CD4-positive, alpha-beta T cell treated with Interleukin-1 beta for 1 hour (primary cell): ENCODE data around the gene NALF2.
A peak's percentile ranks its signal among the peaks of the same experiment; 100 is the strongest.

Source experiments
- DNase-seq, 2 donors: peaks; one replicate each; pipeline ENCODE4 v3.0.0-alpha.2; 2020 to 2022

Gene NALF2

DNA sequence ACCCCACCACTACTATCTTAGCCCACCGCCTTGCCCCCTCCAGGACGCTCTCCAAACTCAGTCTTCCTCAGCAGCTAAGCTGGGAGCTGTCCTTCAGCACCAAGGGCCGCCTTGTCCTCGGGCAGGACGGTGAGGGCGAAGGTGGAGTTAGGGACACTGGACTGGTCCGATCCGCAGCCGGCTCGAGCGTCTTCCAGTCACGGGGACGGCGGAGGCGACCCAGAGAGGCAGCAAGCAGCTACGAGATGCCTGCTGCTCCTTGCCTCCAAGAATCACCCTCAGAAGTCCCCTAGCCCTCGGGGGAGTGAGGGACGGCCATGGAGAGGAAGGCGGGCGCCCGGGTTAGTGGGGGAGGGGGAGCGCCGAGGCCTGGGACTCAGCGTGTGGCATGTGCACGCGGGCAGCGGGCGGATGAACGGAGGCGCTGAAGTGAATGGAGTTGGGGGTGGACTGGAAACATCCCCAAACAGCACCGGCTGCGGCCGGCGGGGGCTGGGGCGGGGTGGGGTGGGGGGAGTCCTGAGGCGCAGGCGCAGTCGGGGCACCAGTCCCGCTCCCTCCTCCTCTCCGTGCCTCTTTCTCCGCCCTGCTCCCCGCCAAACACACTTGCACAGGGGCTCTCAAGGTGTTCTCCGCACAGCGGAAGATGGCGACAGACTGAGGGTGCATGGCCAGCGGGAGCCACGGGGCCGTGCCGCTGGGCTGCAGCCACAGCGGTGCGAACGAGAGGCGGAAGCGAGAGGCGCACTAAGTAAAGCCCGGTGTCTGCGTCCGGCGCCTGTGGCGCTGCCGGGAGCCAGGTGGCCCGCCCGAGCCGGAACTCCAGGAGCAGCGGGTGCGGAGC, at the start of gene NALF2:
NALF2 (plus strand) TSS at position 545 of the 844 bp plus-strand sequence. CDS start 957 bp downstream, outside the sequence.
- peak in 1 of 2 donors; percentile 14 for DNase-seq

DNA sequence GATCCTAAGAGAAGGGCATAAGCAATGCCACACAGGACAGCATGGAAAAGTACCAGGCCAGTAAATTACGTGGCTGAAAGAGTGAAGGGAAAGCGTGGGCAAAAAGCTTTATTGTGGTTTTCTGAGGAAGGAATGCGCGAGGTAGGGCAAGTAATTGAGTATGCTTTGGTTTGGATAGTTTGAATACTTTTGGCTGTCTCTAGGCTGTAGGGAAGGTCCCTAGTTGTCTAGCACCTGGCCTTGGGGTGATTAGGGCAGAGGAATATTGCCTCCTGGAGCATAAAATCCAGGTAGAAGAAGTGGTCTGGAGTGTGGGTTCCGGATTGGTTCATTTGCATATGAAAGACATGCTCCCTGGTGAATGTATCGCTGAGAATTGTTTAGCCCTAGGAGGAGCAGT, 46.4 kb upstream of the NALF2 start:
- no peak for DNase-seq

DNA sequence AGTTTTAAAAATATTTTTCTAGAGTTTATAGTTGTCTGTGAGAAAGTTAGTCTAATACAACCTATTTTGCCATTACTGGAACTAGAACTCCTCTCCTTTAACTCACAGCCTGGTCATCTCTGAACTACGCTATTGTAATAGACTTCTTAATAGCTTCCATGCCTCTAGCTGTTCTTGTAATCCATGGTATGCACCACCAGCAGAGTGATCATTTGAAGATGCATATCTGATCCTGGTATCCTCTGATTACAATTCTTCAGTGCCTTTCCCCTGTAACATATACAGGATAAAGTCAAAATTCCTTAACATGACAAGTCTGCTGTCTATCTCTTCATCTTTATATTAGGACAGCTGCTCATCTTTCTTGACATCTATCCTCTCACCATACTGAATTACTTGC, 37.6 kb upstream of the NALF2 start:
- no peak for DNase-seq

DNA sequence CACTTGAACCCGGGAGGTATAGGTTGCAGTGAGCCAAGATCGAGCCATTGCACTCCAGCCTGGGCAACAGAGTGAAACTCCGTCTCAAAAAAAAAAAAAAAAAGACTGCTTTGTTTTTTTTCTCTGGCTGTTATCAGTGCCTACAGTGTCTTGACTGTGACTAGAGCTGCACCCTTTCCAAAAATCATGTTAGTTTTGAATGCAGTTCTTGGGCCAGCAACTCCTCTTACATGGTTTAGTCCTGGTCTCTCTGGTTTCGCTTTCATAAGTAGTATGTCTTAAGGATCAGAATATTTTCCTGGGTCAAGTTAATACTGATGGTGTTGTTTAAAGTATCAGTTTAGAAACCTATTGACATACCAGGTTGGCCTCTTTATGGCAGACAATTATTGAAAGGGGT, 34.2 kb upstream of the NALF2 start:
- DNase-seq: no peak

DNA sequence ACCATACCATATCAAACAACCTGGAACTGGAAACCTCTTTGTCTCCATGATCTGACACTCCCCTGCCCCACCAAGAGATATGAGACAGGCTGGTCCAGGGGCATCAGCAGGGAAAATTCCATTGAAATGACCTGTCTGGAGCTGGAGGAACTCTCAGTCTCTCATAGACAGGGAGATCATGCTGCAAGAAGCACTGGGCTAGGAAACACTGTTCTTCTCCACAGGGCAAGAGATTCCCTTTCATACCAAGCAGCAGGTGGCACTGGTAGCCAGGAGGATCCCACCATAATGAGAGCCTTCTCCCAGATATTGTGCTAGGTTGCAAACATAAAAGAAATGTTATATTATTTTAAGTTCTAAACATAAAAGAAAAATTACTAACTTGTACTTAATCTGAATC, 14.5 kb upstream of the NALF2 start:
- no peak for DNase-seq

GRCh38 chrX:69493193-69493592, 10.9 kb upstream of the NALF2 start:
- peak in 1 of 2 donors; percentile 28 for DNase-seq

DNA sequence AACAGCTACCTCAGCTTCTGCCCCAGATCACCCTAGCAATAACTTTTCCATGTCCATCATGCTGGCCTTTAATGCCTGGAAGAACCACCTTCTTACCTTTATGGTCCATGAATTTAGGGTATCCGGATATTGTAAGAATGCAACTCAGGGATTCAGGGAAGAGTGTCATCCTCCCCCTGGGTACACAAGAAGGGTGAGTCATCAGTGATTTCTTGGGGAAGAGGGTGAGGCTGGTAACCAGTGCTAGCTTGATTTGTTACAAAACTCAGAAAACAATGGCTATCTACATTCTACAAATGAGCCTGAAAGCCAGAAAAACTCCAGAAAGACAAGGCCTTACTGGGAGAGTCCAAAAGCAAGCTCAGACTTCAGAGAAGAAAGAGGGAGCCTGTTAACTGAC, 10.4 kb upstream of the NALF2 start:
- DNase-seq: no peak

DNA sequence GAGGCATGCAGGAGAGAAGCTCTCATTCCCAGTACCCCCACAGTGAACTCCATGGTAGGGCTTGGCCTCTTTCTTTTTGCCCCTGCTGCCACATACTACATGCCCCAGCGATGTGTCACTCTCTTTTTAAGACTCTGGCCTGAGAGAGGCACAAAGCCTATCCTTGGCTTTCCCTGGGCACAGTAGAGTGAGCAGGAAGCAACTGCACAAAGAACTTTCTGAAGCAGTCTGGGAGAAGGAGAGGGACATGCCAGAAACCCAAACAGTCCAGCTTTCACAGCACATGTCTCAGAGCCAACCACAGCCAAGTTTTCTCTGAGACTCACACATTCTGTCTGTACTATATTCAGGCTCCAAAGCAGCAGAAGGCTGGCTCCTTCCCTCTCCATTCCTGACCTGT, 7.9 kb upstream of the NALF2 start:
- DNase-seq: no peak

DNA sequence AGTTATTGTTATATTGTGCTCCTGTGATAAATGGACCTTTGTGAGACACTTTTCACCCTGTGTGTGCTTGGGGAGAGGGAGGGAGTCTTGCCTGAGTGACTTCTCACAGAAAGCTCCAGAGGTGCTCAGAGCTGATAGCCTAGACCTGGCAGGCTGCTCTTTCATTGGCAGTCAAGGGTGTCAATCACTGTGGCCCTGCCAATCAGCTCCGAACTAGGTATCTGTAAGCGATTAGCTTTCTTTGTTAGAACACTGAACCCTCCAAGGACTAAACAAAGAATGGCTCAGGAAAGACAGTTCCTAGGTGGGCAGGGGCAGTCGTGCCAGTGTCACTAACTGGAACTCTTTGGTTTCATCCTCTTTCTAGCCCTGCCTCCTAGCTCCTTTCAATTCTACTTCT, 2.7 kb upstream of the NALF2 start:
- DNase-seq: no peak

GRCh38 chrX:69503228-69503781, 821 bp upstream of the NALF2 start:
- DNase-seq: no peak

GRCh38 chrX:69504626-69505612, 793 bp downstream of the NALF2 start:
- DNase-seq: no peak

DNA sequence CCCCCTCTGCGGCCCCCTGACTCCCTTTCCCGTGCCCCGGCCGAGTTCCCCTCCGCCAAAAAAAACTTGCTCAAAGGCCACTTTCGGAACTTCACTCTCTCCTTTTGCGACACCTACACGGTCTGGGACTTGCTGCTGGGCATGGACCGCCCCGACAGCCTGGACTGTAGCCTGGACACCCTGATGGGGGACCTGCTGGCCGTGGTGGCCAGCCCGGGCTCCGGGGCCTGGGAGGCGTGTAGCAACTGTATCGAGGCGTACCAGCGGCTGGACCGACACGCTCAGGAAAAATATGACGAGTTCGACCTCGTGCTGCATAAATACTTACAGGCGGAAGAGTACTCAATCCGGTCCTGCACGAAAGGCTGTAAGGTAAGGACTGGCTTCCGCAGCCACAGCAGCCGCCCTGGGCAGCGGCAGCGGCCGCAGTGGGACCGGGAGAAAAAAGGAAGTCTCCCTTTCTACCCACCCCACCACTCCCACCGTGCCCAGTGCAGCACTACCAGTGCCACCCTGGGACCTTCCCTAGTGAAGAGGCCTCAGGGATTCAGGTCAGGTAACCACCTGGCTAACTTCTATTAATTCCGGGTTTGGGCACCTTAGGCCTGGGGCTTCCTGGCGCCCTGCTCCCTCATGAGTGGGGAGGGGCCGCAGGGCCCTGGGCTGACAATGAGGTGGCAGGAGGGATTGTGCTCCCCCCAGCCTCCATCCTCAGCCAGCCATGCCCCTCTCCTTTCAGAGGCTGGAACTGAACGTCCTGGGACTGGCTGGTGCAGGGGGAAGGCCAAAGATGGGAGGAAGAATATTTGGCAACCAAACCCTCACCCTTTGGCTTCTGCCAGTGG, 1.9 kb downstream of the NALF2 start:
- DNase-seq: no peak

DNA sequence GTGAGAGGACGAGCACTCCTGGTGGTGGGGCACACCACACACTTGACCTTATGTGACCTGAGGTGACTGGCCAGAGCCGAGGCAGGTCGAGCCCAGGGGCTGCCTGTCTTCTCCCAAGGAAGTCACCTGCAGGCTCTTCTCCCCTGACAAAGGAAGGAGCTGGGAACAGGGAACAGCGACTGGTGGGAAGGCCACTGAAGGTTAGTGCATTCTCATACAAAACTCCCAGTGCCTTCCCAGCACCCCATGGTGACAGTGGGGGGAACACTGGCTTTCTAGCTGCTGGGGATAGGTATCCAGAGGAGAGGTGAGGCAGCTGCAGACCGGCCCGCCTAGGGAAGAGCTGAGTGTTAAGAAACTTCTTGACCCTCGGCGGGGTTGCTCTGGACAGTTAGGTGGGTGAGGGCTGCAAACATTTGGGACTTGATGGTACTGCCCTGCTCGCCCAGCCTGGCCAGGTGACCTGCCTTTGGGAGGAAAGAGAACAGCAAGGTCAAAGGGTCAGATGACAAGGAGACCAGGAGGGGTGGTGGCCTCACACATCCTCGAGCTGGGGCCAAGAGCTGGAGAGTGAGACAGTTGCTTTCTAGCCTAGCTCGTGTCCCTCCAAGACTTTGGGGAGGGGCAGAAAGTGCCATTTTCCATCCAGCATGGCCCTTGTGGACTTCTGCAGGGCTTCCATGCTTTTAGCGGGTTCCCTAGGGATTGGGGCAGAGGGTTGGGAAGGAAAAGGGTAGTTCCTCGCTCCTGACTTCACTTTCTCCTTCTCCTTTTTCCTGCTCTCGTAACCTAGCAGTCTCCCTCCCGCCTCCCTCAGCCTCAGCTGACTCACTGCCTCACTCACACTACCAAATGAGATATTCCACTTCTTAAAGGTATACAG, 2.7 kb downstream of the NALF2 start:
- no peak for DNase-seq

DNA sequence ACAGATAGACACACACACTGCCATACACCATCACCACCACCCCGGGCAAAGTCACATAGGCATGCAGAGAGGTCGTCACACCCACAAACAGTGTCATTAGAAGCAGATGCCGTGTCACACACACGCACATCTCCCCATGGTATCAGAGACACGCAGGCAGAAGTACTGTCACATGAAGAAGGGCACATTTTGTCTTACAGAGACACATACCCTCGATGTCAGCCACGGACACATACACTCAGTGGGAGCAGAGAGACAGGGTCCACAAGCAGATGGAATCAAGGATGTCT, 3.3 kb downstream of the NALF2 start:
- no peak for DNase-seq

DNA sequence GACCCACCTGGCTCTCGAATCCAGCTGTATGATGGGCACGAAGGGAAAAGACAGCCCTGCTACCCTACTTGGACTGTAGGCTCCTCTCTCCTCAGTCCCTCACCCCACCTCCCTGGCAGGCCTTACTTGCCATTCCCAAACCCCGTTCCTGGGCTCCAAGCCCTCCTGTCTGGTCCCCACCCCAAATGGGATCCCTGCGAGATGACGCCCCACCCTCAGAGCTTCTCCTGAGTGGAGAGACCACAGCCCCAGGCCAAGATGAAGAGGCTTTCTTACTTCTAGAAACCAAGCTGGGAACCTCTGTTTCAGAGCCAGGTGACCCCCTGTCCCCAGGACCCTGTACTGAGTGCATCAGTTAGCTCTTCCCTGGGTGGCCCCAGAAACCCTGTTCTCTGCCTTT, 4.5 kb downstream of the NALF2 start:
- DNase-seq: no peak

- DNase-seq: no peak
Observed at GRCh38 chrX:69510137-69510715, 6.1 kb downstream of the NALF2 start.

GRCh38 chrX:69510914-69511513, 6.9 kb downstream of the NALF2 start:
- no peak for DNase-seq

DNA sequence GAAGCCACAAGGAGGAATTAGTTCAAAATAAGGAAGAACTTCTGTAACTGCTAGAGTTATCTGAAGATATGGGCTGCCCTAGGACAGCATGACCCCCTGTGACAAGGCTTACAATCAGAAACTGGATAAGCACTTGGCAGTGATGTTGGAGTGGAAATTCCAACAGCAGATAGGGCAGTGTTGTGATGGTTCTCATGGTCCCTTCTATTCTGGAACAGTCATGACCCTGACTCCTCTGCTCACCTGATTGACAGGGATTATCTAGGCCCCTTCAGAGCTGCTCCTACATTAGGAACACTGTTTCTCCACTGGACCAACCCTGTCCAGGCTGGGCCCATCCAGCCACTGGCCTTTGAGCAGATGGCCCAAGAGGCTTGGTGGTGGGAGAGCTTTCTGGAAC, 17.9 kb downstream of the NALF2 start:
- DNase-seq: no peak

GRCh38 chrX:69523314-69523713, 19.2 kb downstream of the NALF2 start:
- DNase-seq: no peak

DNA sequence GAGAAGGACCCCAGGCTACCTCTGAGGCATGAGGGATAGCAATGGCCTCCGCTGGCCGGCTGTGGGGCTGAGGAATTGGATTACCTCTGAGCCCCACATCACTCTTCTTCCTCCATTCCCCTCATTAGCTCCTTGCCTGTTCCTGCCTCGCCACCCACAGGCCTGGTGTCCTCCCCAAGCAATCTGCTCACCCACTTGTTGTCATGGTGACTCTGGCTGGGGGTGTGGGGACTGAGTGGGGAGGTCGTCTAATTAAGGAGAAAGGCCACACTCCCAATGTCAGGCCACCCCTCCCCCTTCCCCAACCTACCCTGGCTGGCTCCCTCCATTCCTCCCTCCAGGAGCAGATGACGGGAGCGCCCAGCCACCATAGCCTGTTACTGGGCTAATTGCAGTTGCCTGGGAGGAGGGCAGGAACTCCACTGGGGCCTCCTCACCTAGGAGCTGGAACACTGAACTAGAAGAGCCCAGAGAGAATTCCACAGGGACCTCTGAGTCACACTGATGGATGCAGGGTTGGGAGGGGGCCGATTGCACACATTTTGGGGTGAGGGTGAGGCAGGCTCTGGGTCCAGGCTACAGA, 20.7 kb downstream of the NALF2 start:
- DNase-seq: no peak
